MM.1S (cell line): ENCODE data around the gene CDC14A.

Source experiments
- DNase-seq: peaks from one replicate; pipeline ENCODE4 v3.0.0-alpha.2; 2015
- H2AFZ ChIP-seq: fragments of 300-600 bp; sonication (generic); 2 replicates; pipeline ENCODE4 v1.6.0; 2016; ENCODE audit warnings: antibody characterized with exemption, low read length
- H3F3A ChIP-seq: fragments of 300-600 bp; sonication (generic); 2 replicates; pipeline ENCODE4 v1.6.1; 2016; ENCODE audit warnings: mild to moderate bottlenecking, antibody characterized with exemption, low read length, moderate library complexity, mixed read lengths; ENCODE audit not compliant: insufficient read depth
- H3K27ac ChIP-seq: fragments of 300-600 bp; sonication (generic); 2 replicates; pipeline ENCODE4 v1.5.1; 2016; ENCODE audit warnings: mild to moderate bottlenecking, low read length
- H3K27me3 ChIP-seq: fragments of 300-600 bp; sonication (generic); replicated peaks from 2 replicates; pipeline ENCODE4 v1.6.0; 2016; ENCODE audit warnings: low read length; ENCODE audit not compliant: insufficient read depth
- H3K36me3 ChIP-seq: fragments of 300-600 bp; sonication (generic); replicated peaks from 2 replicates; pipeline ENCODE4 v1.6.1; 2016; ENCODE audit warnings: mild to moderate bottlenecking, low read length, mixed read lengths; ENCODE audit not compliant: insufficient read depth
- H3K4me1 ChIP-seq: fragments of 300-600 bp; sonication (generic); 2 replicates; pipeline ENCODE4 v1.6.1; 2016; ENCODE audit warnings: low read length, mixed read lengths
- H3K4me2 ChIP-seq: fragments of 300-600 bp; sonication (generic); 2 replicates; pipeline ENCODE4 v1.6.0; 2016; ENCODE audit warnings: low read depth, low read length
- H3K4me3 ChIP-seq: fragments of 300-600 bp; sonication (generic); 2 replicates; pipeline ENCODE4 v1.5.1; 2016; ENCODE audit warnings: low read length, mixed read lengths
- H3K79me2 ChIP-seq: fragments of 300-600 bp; sonication (generic); 2 replicates; pipeline ENCODE4 v1.6.1; 2016; ENCODE audit warnings: mixed run types, low read length, mixed read lengths
- H3K9ac ChIP-seq: fragments of 300-600 bp; sonication (generic); 2 replicates; pipeline ENCODE4 v1.6.1; 2016; ENCODE audit warnings: low read length, mixed read lengths
- H3K9me2 ChIP-seq: fragments of 300-600 bp; sonication (generic); replicated peaks from 2 replicates; pipeline ENCODE4 v1.6.1; 2016; ENCODE audit warnings: mild to moderate bottlenecking, low read length, mixed read lengths; ENCODE audit not compliant: insufficient read depth
- H3K9me3 ChIP-seq: fragments of 300-600 bp; sonication (generic); replicated peaks from 2 replicates; pipeline ENCODE4 v1.6.1; 2016; ENCODE audit warnings: mild to moderate bottlenecking, low read length, mixed read lengths; ENCODE audit not compliant: insufficient read depth
- H4K20me1 ChIP-seq: fragments of 300-600 bp; sonication (generic); 2 replicates; pipeline ENCODE4 v1.6.1; 2016; ENCODE audit warnings: mild to moderate bottlenecking, low read length, moderate library complexity, mixed read lengths; ENCODE audit not compliant: insufficient read depth
- CTCF ChIP-seq: fragments of 300-600 bp; sonication (generic); IDR thresholded peaks from 2 replicates; pipeline ENCODE4 v1.5.1; 2016; ENCODE audit warnings: antibody characterized with exemption, low read length, mixed read lengths
- EZH2 ChIP-seq: fragments of 300-600 bp; sonication (generic); optimal IDR thresholded peaks from 2 replicates; pipeline ENCODE3; 2017; ENCODE audit warnings: low read depth, mild to moderate bottlenecking, antibody characterized with exemption, low read length, mixed read lengths
- EZH2phosphoT487 ChIP-seq: fragments of 300-600 bp; sonication (generic); IDR thresholded peaks from 2 replicates; pipeline ENCODE4 v1.6.1; 2018; ENCODE audit warnings: antibody characterized with exemption, low read length

Gene CDC14A

GRCh38 chr1:100494393-100495084 is 142.2 kb downstream of the CDC14A start:
- H3K36me3 ChIP-seq, result no peaks in the 10 kb centered on the region

GRCh38 chr1:100496896-100497295 is 144.6 kb downstream of the CDC14A start:
- H3K4me2 ChIP-seq, result no peak overlapping the region
- no peak overlapping the region for H3K9ac ChIP-seq
- H3K36me3 ChIP-seq, result no peaks in the 10 kb centered on the region
- H3K27me3 ChIP-seq, result no peaks in the 10 kb centered on the region
- no peaks in the 10 kb centered on the region for H3K9me2 ChIP-seq
- DNase-seq, result no peak
- no peaks in the 10 kb centered on the region for H4K20me1 ChIP-seq
- H3K4me1 ChIP-seq, result no peaks in the 10 kb centered on the region
- H3K9me3 ChIP-seq, result no peaks in the 10 kb centered on the region
- no peak for TF ChIP-seq EZH2
- no peak for TF ChIP-seq CTCF
- no peak for TF ChIP-seq EZH2phosphoT487
- no peak overlapping the region for H3K27ac ChIP-seq
- H3F3A ChIP-seq, result no peaks in the 10 kb centered on the region
- no peaks in the 10 kb centered on the region for H3K79me2 ChIP-seq
- H2AFZ ChIP-seq, result no peak overlapping the region
- no peak overlapping the region for H3K4me3 ChIP-seq

More at GRCh38 chr1:100494393-100495084, 142.2 kb downstream of the CDC14A start:
- H3K27ac ChIP-seq, result no peak overlapping the region
- H3K4me3 ChIP-seq, result no peak overlapping the region
- H3K9me3 ChIP-seq, result no peaks in the 10 kb centered on the region
- H3K9ac ChIP-seq, result no peak overlapping the region
- TF ChIP-seq EZH2phosphoT487 (no peak), EZH2 (no peak), CTCF (no peak)
- no peaks in the 10 kb centered on the region for H3F3A ChIP-seq
- DNase-seq, result no peak
- no peaks in the 10 kb centered on the region for H3K9me2 ChIP-seq
- H3K27me3 ChIP-seq, result no peaks in the 10 kb centered on the region
- H3K79me2 ChIP-seq, result no peaks in the 10 kb centered on the region
- H4K20me1 ChIP-seq, result no peaks in the 10 kb centered on the region
- no peaks in the 10 kb centered on the region for H3K4me1 ChIP-seq
- H3K4me2 ChIP-seq, result no peak overlapping the region
- no peak overlapping the region for H2AFZ ChIP-seq

- no peaks in the 10 kb centered on the region for H3K4me1 ChIP-seq
- no peak overlapping the region for H3K4me3 ChIP-seq
- no peaks in the 10 kb centered on the region for H4K20me1 ChIP-seq
- no peak overlapping the region for H3K4me2 ChIP-seq
- H3K36me3 ChIP-seq, result no peaks in the 10 kb centered on the region
- H3F3A ChIP-seq, result no peaks in the 10 kb centered on the region
- no peaks in the 10 kb centered on the region for H3K79me2 ChIP-seq
- no peaks in the 10 kb centered on the region for H3K27me3 ChIP-seq
- H3K9ac ChIP-seq, result no peak overlapping the region
- no peak overlapping the region for H3K27ac ChIP-seq
- H3K9me3 ChIP-seq, result no peaks in the 10 kb centered on the region
- H2AFZ ChIP-seq, result no peak overlapping the region
- H3K9me2 ChIP-seq, result no peaks in the 10 kb centered on the region
- TF ChIP-seq EZH2 (no peak), EZH2phosphoT487 (no peak), CTCF (no peak)
- DNase-seq, result no peak
Measured at GRCh38 chr1:100497796-100498195, 145.5 kb downstream of the CDC14A start.
